Measurements from ENCODE around the gene ALOX5.

GRCh38 chr10:45410807-45411606 lies 37.0 kb downstream of the ALOX5 start:
- TF ChIP-seq CTCF (IDR thresholded peaks at IDR 0.05; ENCODE audit: low read length) (no peak), EZH2 (optimal IDR thresholded peaks at IDR 0.05; ENCODE audit: low read depth, low read length) (no peak)
